Activated CD4-positive, alpha-beta T cell treated with anti-CD3 and anti-CD28 coated beads, Interleukin-2, Interleukin-4, amounts not matched to agents 100 ng/mL and 50 ng/mL, durations not matched to agents 16 hours and 8 hours (primary cell): ENCODE results near the gene MEGF9.
"Not testable (repeated sequence)": the region's sequence is repeated elsewhere in the genome, so short reads cannot be mapped to it uniquely, and the experiment has no call there.

ENCODE experiments used
- DNase-seq: peaks from one replicate; pipeline ENCODE4 v3.0.0-alpha.2; 2020; ENCODE audit warnings: low spot score

Gene MEGF9

GRCh38 chr9:120714088-120714845 lies at the start of gene MEGF9:
Gene MEGF9, minus strand, starts transcription at chr9:120714470. Its CDS starts 112 bp downstream, at chr9:120714358.
- DNase-seq, result peak; percentile 98

- DNase-seq, result no peak
Observed at GRCh38 chr9:120761006-120761405, 46.7 kb upstream of the MEGF9 start.

GRCh38 chr9:120759755-120760400 lies 45.6 kb upstream of the MEGF9 start:
- DNase-seq, result no peak

GRCh38 chr9:120758544-120758943 lies 44.3 kb upstream of the MEGF9 start:
- DNase-seq, result no peak

- DNase-seq, result no peak
Observed at GRCh38 chr9:120757026-120757913, 43.0 kb upstream of the MEGF9 start.

GRCh38 chr9:120756531-120756930 lies 42.3 kb upstream of the MEGF9 start:
- no peak for DNase-seq

GRCh38 chr9:120755810-120756434 lies 41.7 kb upstream of the MEGF9 start:
- peak; percentile 73 for DNase-seq

- no peak for DNase-seq
Observed at GRCh38 chr9:120755044-120755443, 40.8 kb upstream of the MEGF9 start.

- no peak for DNase-seq
Observed at GRCh38 chr9:120750421-120750820, 36.2 kb upstream of the MEGF9 start.

- not testable (repeated sequence) for DNase-seq
Observed at GRCh38 chr9:120746366-120746765, 32.1 kb upstream of the MEGF9 start.

- DNase-seq, result no peak
Observed at GRCh38 chr9:120745278-120745677, 31.0 kb upstream of the MEGF9 start.

- DNase-seq, result peak; percentile 51
Observed at GRCh38 chr9:120742951-120743416, 28.7 kb upstream of the MEGF9 start.

GRCh38 chr9:120741701-120742100 lies 27.4 kb upstream of the MEGF9 start:
- no peak for DNase-seq

- no peak for DNase-seq
Observed at GRCh38 chr9:120741191-120741590, 26.9 kb upstream of the MEGF9 start.

- no peak for DNase-seq
Observed at GRCh38 chr9:120740132-120740531, 25.9 kb upstream of the MEGF9 start.

GRCh38 chr9:120737416-120738165 lies 23.3 kb upstream of the MEGF9 start:
- no peak for DNase-seq

- DNase-seq, result no peak
Observed at GRCh38 chr9:120736881-120737280, 22.6 kb upstream of the MEGF9 start.

GRCh38 chr9:120735415-120736126 lies 21.3 kb upstream of the MEGF9 start:
- no peak for DNase-seq

- no peak for DNase-seq
Observed at GRCh38 chr9:120734607-120735410, 20.5 kb upstream of the MEGF9 start.

GRCh38 chr9:120733190-120733589 lies 18.9 kb upstream of the MEGF9 start:
- DNase-seq, result no peak
